ENCODE measurements around the gene DNAJC18.

Gene DNAJC18

DNA sequence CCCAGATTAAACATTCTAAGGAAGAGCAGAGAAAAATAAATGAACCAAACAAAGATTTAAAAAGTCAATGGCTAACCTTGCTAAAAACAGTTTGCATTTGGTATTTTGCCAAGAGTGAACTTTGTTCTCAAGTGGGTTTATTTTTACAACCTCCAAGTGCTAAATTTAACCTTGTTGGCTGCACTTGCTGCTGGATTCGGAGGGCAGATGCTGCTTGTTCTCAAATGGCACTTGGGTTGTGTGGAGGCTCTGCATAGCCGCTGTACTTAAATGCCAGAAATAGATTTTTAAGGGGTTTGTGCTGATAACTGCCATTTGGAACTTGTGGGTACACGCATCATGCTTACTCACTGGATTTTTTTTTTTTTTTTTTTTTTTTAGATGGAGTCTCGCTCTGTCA lies 22.1 kb downstream of the DNAJC18 start:
- WGBS = 77% methylated on average over 3 of the region's 4 CpGs

DNA sequence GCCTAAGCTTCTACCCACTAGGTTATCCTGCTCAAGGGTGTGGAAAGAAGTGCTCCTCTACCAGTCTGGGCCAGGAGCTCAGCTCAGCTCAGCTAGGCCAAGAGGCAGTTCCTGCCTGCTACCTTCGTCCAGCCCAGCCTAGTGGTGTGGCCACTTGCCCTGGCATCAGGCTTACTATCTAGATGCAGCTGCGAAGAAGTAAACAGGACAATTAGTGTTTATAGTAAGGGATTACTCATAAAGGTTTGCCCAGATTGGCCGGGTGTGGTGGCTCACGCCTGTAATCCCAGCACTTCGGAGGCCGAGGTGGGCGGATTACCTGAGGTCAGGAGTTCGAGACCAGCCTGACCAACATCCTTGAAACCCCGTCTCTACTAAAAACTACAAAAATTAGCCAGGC lies 22.7 kb downstream of the DNAJC18 start:
- Histone ChIP-seq H2BK120ac (ENCODE audit: low read depth, low read length) (no peak overlapping the region), H3K9ac (ENCODE audit: low read length) (no peak overlapping the region), H3K18ac (ENCODE audit: low read depth in 1 of 2, low read length in 2 of 2) (peak overlapping the region in 1 of 2 experiments; percentile 31), H4K8ac (ENCODE audit: low read length) (no peak overlapping the region), H3K27ac (ENCODE audit: low read length, poor library complexity, severe bottlenecking) (no peak overlapping the region), H3K14ac (ENCODE audit: low read length in 2 of 2) (peak overlapping the region in 1 of 2 experiments; percentile 92), H3K4me2 (ENCODE audit: low read length, poor library complexity, severe bottlenecking) (no peak overlapping the region), H4K91ac (ENCODE audit: low read length) (no peak overlapping the region), H3K36me3 (ENCODE audit: control insufficient read depth in 1 of 2, insufficient read depth in 2 of 2, low read depth in 1 of 2, low read length in 2 of 2) (peaks cover 37 to 72% of the 10 kb centered on the region in 2 experiments), H3K9me3 (ENCODE audit: control insufficient read depth, low read length) (no peaks in the 10 kb centered on the region), H3K23ac (ENCODE audit: low read length in 2 of 2) (peak overlapping the region in 1 of 2 experiments; percentile 61), H2BK12ac (ENCODE audit: low read length in 2 of 2) (no peak overlapping the region), H2BK5ac (ENCODE audit: low read depth, low read length, poor library complexity, severe bottlenecking) (no peak overlapping the region), H3K4me1 (ENCODE audit: control insufficient read depth, insufficient read depth, low read depth, low read length) (peaks cover 8% of the 10 kb centered on the region), H3K79me1 (replicated peaks; ENCODE audit: low read length, poor library complexity, severe bottlenecking) (peaks cover 1% of the 10 kb centered on the region), H3K4me3 (ENCODE audit: insufficient read depth in 1 of 2, low read depth in 1 of 2, low read length in 2 of 2) (no peak overlapping the region), H3K4ac (ENCODE audit: low read depth in 1 of 2, low read length in 2 of 2) (no peak overlapping the region), H2AK5ac (ENCODE audit: low read length, severe bottlenecking) (no peak overlapping the region), H2AFZ (ENCODE audit: low read depth, low read length) (no peak overlapping the region), H2BK15ac (ENCODE audit: low read depth, poor library complexity, severe bottlenecking) (no peak overlapping the region), H3K27me3 (ENCODE audit: control insufficient read depth in 1 of 2, insufficient read depth in 1 of 2, low read length in 2 of 2) (no peaks in the 10 kb centered on the region)
- 70% methylated on average over 9 of the region's 9 CpGs for WGBS
- peak; percentile 40 for DNase-seq

More for the DNA sequence above, 22.1 kb downstream of the DNAJC18 start:
- DNase-seq = peak; percentile 62
- Histone ChIP-seq H2BK12ac (ENCODE audit: low read length in 2 of 2) (no peak overlapping the region), H3K9ac (ENCODE audit: low read length) (no peak overlapping the region), H4K91ac (ENCODE audit: low read length) (no peak overlapping the region), H3K79me1 (replicated peaks; ENCODE audit: low read length, poor library complexity, severe bottlenecking) (peaks cover 1% of the 10 kb centered on the region), H3K4me1 (ENCODE audit: control insufficient read depth, insufficient read depth, low read depth, low read length) (peaks cover 8% of the 10 kb centered on the region), H3K27ac (ENCODE audit: low read length, poor library complexity, severe bottlenecking) (no peak overlapping the region), H3K36me3 (ENCODE audit: control insufficient read depth in 1 of 2, insufficient read depth in 2 of 2, low read depth in 1 of 2, low read length in 2 of 2) (peaks cover 34 to 72% of the 10 kb centered on the region in 2 experiments), H3K27me3 (ENCODE audit: control insufficient read depth in 1 of 2, insufficient read depth in 1 of 2, low read length in 2 of 2) (no peaks in the 10 kb centered on the region), H3K18ac (ENCODE audit: low read depth in 1 of 2, low read length in 2 of 2) (no peak overlapping the region), H2AFZ (ENCODE audit: low read depth, low read length) (no peak overlapping the region), H3K9me3 (ENCODE audit: control insufficient read depth, low read length) (no peaks in the 10 kb centered on the region), H2BK15ac (ENCODE audit: low read depth, poor library complexity, severe bottlenecking) (no peak overlapping the region), H3K23ac (ENCODE audit: low read length in 2 of 2) (no peak overlapping the region), H3K14ac (ENCODE audit: low read length in 2 of 2) (no peak overlapping the region), H3K4ac (ENCODE audit: low read depth in 1 of 2, low read length in 2 of 2) (no peak overlapping the region), H4K8ac (ENCODE audit: low read length) (no peak overlapping the region), H2BK5ac (ENCODE audit: low read depth, low read length, poor library complexity, severe bottlenecking) (no peak overlapping the region), H2BK120ac (ENCODE audit: low read depth, low read length) (no peak overlapping the region), H3K4me3 (ENCODE audit: insufficient read depth in 1 of 2, low read depth in 1 of 2, low read length in 2 of 2) (no peak overlapping the region), H2AK5ac (ENCODE audit: low read length, severe bottlenecking) (no peak overlapping the region), H3K4me2 (ENCODE audit: low read length, poor library complexity, severe bottlenecking) (no peak overlapping the region)

DNA sequence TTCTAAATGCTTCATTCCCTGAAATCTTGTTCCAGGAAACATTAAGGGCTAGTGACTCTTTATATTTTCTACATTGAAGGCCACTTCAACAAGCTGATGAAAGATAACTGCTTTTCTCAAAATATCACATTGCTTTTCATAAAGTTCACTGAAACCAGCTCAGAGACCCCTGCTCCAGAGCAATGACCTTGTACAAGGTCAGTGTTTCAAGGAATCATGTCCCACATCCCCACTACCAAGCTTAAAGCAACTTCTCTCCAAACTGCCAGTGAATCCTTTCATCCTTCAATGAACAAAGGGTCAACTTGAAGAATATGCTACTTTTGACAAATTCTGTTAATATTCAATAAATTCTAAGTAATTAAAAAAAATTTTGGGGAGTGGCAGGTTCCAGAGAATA lies 23.5 kb downstream of the DNAJC18 start:
- Histone ChIP-seq H3K4me3 (ENCODE audit: insufficient read depth in 1 of 2, low read depth in 1 of 2, low read length in 2 of 2) (no peak overlapping the region), H3K18ac (ENCODE audit: low read depth in 1 of 2, low read length in 2 of 2) (no peak overlapping the region), H2BK5ac (ENCODE audit: low read depth, low read length, poor library complexity, severe bottlenecking) (no peak overlapping the region), H4K91ac (ENCODE audit: low read length) (no peak overlapping the region), H2AFZ (ENCODE audit: low read depth, low read length) (no peak overlapping the region), H4K8ac (ENCODE audit: low read length) (no peak overlapping the region), H2BK120ac (ENCODE audit: low read depth, low read length) (no peak overlapping the region), H3K23ac (ENCODE audit: low read length in 2 of 2) (no peak overlapping the region), H3K9ac (ENCODE audit: low read length) (no peak overlapping the region), H3K4me2 (ENCODE audit: low read length, poor library complexity, severe bottlenecking) (no peak overlapping the region), H2AK5ac (ENCODE audit: low read length, severe bottlenecking) (no peak overlapping the region), H3K4ac (ENCODE audit: low read depth in 1 of 2, low read length in 2 of 2) (no peak overlapping the region), H3K27ac (ENCODE audit: low read length, poor library complexity, severe bottlenecking) (no peak overlapping the region), H3K36me3 (ENCODE audit: control insufficient read depth in 1 of 2, insufficient read depth in 2 of 2, low read depth in 1 of 2, low read length in 2 of 2) (peaks cover 37 to 70% of the 10 kb centered on the region in 2 experiments), H3K79me1 (replicated peaks; ENCODE audit: low read length, poor library complexity, severe bottlenecking) (peaks cover 1% of the 10 kb centered on the region), H3K27me3 (ENCODE audit: control insufficient read depth in 1 of 2, insufficient read depth in 1 of 2, low read length in 2 of 2) (no peaks in the 10 kb centered on the region), H3K9me3 (ENCODE audit: control insufficient read depth, low read length) (no peaks in the 10 kb centered on the region), H2BK12ac (ENCODE audit: low read length in 2 of 2) (no peak overlapping the region), H2BK15ac (ENCODE audit: low read depth, poor library complexity, severe bottlenecking) (no peak overlapping the region), H3K4me1 (ENCODE audit: control insufficient read depth, insufficient read depth, low read depth, low read length) (peaks cover 8% of the 10 kb centered on the region), H3K14ac (ENCODE audit: low read length in 2 of 2) (no peak overlapping the region)
- no peak for DNase-seq

DNA sequence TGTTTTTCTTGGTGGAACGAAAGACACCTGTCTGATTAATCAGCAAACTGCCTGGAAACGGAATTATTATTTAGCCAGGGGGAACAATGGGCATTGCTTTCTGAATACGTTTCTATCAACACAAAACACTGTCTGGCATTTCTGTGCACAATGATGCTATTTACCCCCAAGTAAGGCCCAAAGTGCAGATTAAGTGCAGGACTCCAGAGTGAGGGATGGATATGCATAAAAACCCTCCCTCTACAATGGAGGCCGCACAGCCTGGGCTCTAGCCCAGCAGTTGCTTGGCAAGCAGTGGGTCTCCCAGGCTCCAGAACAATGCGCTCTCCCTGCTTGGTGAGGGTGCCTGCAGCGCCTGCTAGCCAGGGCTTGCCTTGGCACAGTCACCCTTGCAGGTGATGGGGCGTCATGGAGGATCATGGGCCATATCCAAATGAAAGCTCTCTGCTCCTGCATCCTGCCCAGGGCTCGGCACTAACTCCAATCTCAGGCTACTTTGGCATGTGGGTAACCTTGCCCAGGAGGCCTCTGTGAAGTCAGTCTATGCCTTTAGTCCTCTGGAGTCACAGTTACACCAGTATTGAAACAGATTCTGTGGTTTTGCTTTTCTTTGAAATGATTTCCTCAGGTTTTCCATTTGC lies 24.0 kb downstream of the DNAJC18 start:
- DNase-seq = no peak
- Histone ChIP-seq H4K8ac (ENCODE audit: low read length) (no peak overlapping the region), H3K9ac (ENCODE audit: low read length) (no peak overlapping the region), H3K4ac (ENCODE audit: low read depth in 1 of 2, low read length in 2 of 2) (no peak overlapping the region), H3K4me2 (ENCODE audit: low read length, poor library complexity, severe bottlenecking) (no peak overlapping the region), H3K4me1 (ENCODE audit: control insufficient read depth, insufficient read depth, low read depth, low read length) (peaks cover 8% of the 10 kb centered on the region), H2BK15ac (ENCODE audit: low read depth, poor library complexity, severe bottlenecking) (no peak overlapping the region), H3K4me3 (ENCODE audit: insufficient read depth in 1 of 2, low read depth in 1 of 2, low read length in 2 of 2) (no peak overlapping the region), H3K23ac (ENCODE audit: low read length in 2 of 2) (no peak overlapping the region), H3K9me3 (ENCODE audit: control insufficient read depth, low read length) (no peaks in the 10 kb centered on the region), H2BK120ac (ENCODE audit: low read depth, low read length) (no peak overlapping the region), H2AFZ (ENCODE audit: low read depth, low read length) (no peak overlapping the region), H3K79me1 (replicated peaks; ENCODE audit: low read length, poor library complexity, severe bottlenecking) (peaks cover 1% of the 10 kb centered on the region), H4K91ac (ENCODE audit: low read length) (no peak overlapping the region), H2AK5ac (ENCODE audit: low read length, severe bottlenecking) (no peak overlapping the region), H3K14ac (ENCODE audit: low read length in 2 of 2) (no peak overlapping the region), H3K27me3 (ENCODE audit: control insufficient read depth in 1 of 2, insufficient read depth in 1 of 2, low read length in 2 of 2) (no peaks in the 10 kb centered on the region), H3K27ac (ENCODE audit: low read length, poor library complexity, severe bottlenecking) (no peak overlapping the region), H2BK12ac (ENCODE audit: low read length in 2 of 2) (no peak overlapping the region), H3K18ac (ENCODE audit: low read depth in 1 of 2, low read length in 2 of 2) (peak overlapping the region in 1 of 2 experiments; percentile 11), H2BK5ac (ENCODE audit: low read depth, low read length, poor library complexity, severe bottlenecking) (no peak overlapping the region), H3K36me3 (ENCODE audit: control insufficient read depth in 1 of 2, insufficient read depth in 2 of 2, low read depth in 1 of 2, low read length in 2 of 2) (peaks cover 37 to 65% of the 10 kb centered on the region in 2 experiments)
- WGBS = 96% methylated on average over 8 of the region's 8 CpGs
